Activated T-cell treated with anti-CD3 and anti-CD28 coated beads, Interleukin-2, amount 50 U/mL, for 24 hours (primary cell): ENCODE data around the gene PROB1.
"Not testable (repeated sequence)": the region's sequence is repeated elsewhere in the genome, so short reads cannot be mapped to it uniquely, and the experiment has no call there.

Source experiments
- DNase-seq: peaks from one replicate; pipeline ENCODE4 v3.0.0-alpha.2; 2020
- H3K27ac Mint-ChIP-seq: 2 replicates; pipeline ENCODE4 v1.8.0; 2020; ENCODE audit warnings: mild to moderate bottlenecking, mixed read lengths
- H3K27me3 Mint-ChIP-seq: 2 replicates; pipeline ENCODE4 v1.8.0; 2020; ENCODE audit warnings: mixed read lengths
- H3K36me3 Mint-ChIP-seq: 2 replicates; pipeline ENCODE4 v1.8.0; 2020; ENCODE audit warnings: low read depth, mixed read lengths
- H3K4me1 Mint-ChIP-seq: 2 replicates; pipeline ENCODE4 v1.8.0; 2020; ENCODE audit warnings: low read depth, mixed read lengths
- H3K4me3 Mint-ChIP-seq: 2 replicates; pipeline ENCODE4 v1.8.0; 2020; ENCODE audit warnings: mild to moderate bottlenecking, moderate library complexity, mixed read lengths
- H3K9me3 Mint-ChIP-seq: 2 replicates; pipeline ENCODE4 v1.8.0; 2020; ENCODE audit warnings: mixed read lengths

PROB1 gene

DNA sequence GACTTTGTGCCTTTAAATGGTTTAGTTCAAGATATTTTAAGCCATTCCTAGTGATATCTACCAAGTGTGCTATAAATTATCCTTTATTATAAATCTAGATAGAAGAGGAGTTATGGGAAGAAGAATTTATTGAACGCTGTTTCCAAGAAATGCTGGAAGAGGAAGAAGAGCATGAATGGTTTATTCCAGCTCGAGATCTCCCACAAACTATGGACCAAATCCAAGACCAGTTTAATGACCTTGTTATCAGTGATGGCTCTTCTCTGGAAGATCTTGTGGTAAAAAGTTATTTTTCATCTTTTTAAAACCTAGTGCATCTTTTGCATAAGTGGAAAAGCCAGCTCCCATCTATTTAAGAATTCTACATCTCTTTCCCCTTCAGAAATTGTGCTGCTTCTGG, 30.4 kb downstream of the PROB1 start:
- peak overlapping the region; percentile 53 for H3K27ac Mint-ChIP-seq
- H3K4me3 Mint-ChIP-seq = no peak overlapping the region
- peaks cover 61% of the 10 kb centered on the region for H3K36me3 Mint-ChIP-seq
- H3K27me3 Mint-ChIP-seq = no peaks in the 10 kb centered on the region
- no peak for DNase-seq
- H3K4me1 Mint-ChIP-seq = peaks cover 15% of the 10 kb centered on the region
- H3K9me3 Mint-ChIP-seq = no peaks in the 10 kb centered on the region

DNA sequence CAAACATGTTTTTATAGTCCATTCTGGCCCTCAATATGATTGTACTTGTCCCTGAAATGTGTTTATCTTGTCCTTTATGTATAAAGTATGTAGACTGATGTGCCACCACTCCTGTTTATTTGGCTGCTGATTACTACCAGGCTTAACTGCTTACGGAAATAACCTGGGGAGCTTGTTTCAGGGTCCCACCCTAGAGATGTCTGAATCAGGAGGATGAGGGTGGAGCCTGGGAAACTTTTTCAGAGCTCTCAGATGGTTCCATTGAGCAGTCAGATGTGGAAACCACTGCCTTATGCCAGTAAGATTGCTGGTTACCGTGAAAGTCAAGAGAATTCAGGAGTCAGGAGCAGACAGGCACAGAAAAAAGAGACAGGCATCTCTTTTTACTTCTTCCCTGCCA, 31.0 kb downstream of the PROB1 start:
- DNase-seq = no peak

DNA sequence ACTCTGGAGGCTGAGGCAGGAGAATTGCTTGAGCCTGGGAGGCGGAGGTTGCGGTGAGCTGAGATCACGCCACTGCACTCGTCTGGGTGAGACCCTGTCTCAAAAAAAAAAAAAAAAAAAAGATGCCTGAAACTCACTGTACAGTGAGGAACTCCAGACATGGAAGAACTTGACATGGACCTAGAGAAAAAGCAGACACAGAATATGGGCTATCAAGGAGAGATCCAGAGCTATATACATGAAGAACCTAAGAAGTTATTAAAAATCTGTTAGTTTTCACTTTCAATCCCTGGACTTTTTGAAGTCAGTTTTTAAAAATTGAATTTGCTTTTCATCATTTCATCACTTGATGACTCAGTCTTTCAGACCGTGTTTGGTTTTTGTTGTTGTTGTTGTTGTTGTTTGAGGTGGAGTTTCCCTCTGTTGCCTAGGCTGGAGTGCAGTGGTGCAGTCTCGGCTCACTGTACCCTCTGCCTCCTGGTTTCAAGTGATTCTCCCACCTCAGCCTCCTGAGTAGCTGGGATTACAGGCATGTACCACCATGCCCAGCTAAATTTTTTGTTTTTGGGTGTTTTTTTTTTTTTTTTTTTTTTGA, 33.0 kb downstream of the PROB1 start:
- H3K36me3 Mint-ChIP-seq = peaks cover 56% of the 10 kb centered on the region
- DNase-seq = no peak
- no peak overlapping the region for H3K4me3 Mint-ChIP-seq
- no peaks in the 10 kb centered on the region for H3K9me3 Mint-ChIP-seq
- peaks cover 26% of the 10 kb centered on the region for H3K4me1 Mint-ChIP-seq
- peak overlapping the region; percentile 67 for H3K27ac Mint-ChIP-seq
- H3K27me3 Mint-ChIP-seq = no peaks in the 10 kb centered on the region

More for the DNA sequence above, 31.0 kb downstream of the PROB1 start:
- H3K36me3 Mint-ChIP-seq = peaks cover 57% of the 10 kb centered on the region
- H3K4me1 Mint-ChIP-seq = peaks cover 15% of the 10 kb centered on the region
- H3K9me3 Mint-ChIP-seq = no peaks in the 10 kb centered on the region
- no peak overlapping the region for H3K4me3 Mint-ChIP-seq
- H3K27me3 Mint-ChIP-seq = no peaks in the 10 kb centered on the region
- H3K27ac Mint-ChIP-seq = peak overlapping the region; percentile 53

GRCh38 chr5:139360384-139360783, 34.5 kb downstream of the PROB1 start:
- H3K4me1 Mint-ChIP-seq = peaks cover 31% of the 10 kb centered on the region
- no peak overlapping the region for H3K4me3 Mint-ChIP-seq
- no peak overlapping the region for H3K27ac Mint-ChIP-seq
- H3K9me3 Mint-ChIP-seq = no peaks in the 10 kb centered on the region
- H3K36me3 Mint-ChIP-seq = peaks cover 41% of the 10 kb centered on the region
- DNase-seq = no peak
- H3K27me3 Mint-ChIP-seq = no peaks in the 10 kb centered on the region

DNA sequence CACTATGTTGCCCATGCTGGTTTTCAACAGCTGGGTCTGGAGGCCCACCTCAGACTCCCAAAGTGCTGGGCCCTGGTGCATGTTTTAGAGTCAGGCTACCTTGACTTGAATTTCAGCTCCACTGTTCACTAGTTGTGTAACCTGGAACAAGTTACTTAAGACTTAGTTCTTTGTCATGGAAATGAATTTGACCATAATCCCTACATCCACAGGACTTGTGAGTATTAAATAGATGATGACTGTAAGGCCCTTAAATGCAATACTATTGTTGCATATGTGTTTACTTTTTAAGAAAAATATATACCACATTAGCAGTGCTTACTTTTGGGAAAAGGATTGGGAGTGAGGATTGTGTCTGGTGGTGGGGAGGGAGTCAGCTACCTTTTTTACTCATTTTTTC, 36.8 kb downstream of the PROB1 start:
- H3K9me3 Mint-ChIP-seq = no peaks in the 10 kb centered on the region
- no peak overlapping the region for H3K27ac Mint-ChIP-seq
- H3K36me3 Mint-ChIP-seq = peaks cover 33% of the 10 kb centered on the region

DNA sequence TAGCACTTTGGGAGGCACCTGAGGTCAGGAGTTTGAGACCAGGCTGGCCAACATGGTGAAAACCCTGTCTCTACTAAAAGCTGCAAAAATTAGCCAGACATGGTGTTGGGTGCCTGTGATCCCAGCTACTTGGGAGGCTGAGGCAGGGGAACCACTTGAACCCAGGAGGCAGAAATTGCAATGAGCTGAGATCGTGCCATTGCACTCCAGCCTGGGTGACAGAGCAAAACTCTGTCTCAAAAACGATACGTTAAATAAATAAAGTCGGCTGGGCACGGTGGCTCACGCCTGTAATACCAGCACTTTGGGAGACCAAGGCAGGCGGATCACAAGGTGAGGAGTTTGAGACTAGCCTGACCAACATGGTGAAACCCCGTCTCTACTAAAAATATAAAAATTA, 39.0 kb downstream of the PROB1 start:
- not testable (repeated sequence) for DNase-seq, H3K4me3 Mint-ChIP-seq, H3K9me3 Mint-ChIP-seq, H3K27ac Mint-ChIP-seq, H3K27me3 Mint-ChIP-seq
- peaks cover 39% of the 10 kb centered on the region for H3K4me1 Mint-ChIP-seq
- H3K36me3 Mint-ChIP-seq = peaks cover 44% of the 10 kb centered on the region

More for the DNA sequence above, 36.8 kb downstream of the PROB1 start:
- H3K27me3 Mint-ChIP-seq = no peaks in the 10 kb centered on the region
- DNase-seq = no peak
- no peak overlapping the region for H3K4me3 Mint-ChIP-seq
- peaks cover 31% of the 10 kb centered on the region for H3K4me1 Mint-ChIP-seq

DNA sequence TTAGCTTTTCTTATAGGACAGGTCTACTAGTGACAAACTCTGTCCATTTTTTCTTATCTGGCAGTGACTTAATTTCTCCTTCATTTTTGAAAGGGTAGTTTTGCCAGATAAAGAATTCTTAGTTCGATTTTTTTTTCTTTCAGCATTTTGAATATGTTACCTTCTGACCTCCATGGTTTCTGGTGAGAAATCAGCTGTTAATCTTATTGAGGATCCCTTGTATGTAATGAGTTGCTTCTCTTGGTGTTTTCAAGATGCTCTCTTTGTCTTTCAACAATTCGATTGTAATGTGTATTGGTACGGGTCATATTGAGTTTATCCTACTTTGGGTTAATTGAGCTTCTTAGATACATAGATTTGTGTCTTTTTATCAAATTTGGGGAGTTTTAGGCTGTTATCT, 40.7 kb downstream of the PROB1 start:
- Mint-ChIP-seq H3K9me3 (no peaks in the 10 kb centered on the region), H3K4me3 (no peak overlapping the region), H3K4me1 (peaks cover 45% of the 10 kb centered on the region), H3K36me3 (peaks cover 39% of the 10 kb centered on the region), H3K27me3 (no peaks in the 10 kb centered on the region), H3K27ac (no peak overlapping the region)
- no peak for DNase-seq

DNA sequence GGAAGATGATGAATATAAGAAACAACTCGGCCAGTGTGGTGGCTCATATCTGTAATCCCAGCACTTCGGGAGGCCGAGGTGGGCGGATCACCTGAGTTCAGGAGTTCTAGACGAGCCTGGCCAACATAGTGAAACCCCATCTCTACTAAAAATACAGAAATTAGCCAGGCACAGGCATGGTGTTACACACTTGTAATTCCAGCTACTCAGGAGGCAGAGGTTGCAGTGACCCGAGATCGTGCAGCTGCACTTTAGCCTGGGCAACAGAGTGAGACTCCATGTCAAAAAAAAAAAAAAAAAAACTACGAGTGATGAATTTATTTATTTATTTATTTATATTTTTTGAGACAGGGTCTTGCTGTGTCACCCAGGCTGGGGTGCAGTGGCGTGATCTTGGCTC, 47.0 kb downstream of the PROB1 start:
- H3K4me1 Mint-ChIP-seq = peaks cover 63% of the 10 kb centered on the region
- H3K27ac Mint-ChIP-seq, H3K9me3 Mint-ChIP-seq, H3K4me3 Mint-ChIP-seq, DNase-seq, H3K27me3 Mint-ChIP-seq: not testable (repeated sequence)
- peaks cover 47% of the 10 kb centered on the region for H3K36me3 Mint-ChIP-seq

GRCh38 chr5:139345442-139345841, 49.5 kb downstream of the PROB1 start:
- peaks cover 49% of the 10 kb centered on the region for H3K36me3 Mint-ChIP-seq
- H3K27me3 Mint-ChIP-seq, H3K9me3 Mint-ChIP-seq, H3K4me3 Mint-ChIP-seq, DNase-seq: not testable (repeated sequence)
- peaks cover 61% of the 10 kb centered on the region for H3K4me1 Mint-ChIP-seq
- peak overlapping the region; percentile 67 for H3K27ac Mint-ChIP-seq

DNA sequence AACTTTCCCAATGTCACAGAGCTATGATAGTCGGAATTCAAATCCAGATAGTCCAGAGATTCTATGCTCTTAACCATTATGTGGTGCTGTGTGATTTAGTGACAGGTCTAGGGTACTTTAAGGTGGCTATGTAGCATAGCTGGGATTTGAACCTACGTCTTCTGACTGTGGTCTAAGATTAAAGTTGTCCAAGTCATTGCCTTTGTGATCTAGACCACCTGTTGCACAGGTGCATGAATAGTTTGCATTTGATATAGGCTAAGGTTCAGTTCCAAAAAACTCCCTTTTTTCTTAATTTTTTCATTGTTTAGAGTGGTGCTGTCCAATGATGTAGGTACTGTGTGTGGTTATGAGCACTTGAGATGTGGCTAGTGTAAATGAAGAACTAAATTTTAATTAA, 50.7 kb downstream of the PROB1 start:
- Mint-ChIP-seq H3K4me3 (peak overlapping the region; percentile 96), H3K27me3 (no peaks in the 10 kb centered on the region), H3K4me1 (peaks cover 63% of the 10 kb centered on the region), H3K27ac (no peak overlapping the region), H3K9me3 (no peaks in the 10 kb centered on the region), H3K36me3 (peaks cover 49% of the 10 kb centered on the region)
- DNase-seq = no peak

- no peaks in the 10 kb centered on the region for H3K27me3 Mint-ChIP-seq
- peak overlapping the region; percentile 99 for H3K27ac Mint-ChIP-seq
- H3K4me1 Mint-ChIP-seq = peaks cover 59% of the 10 kb centered on the region
- no peak for DNase-seq
- H3K4me3 Mint-ChIP-seq = peak overlapping the region; percentile 96
- no peaks in the 10 kb centered on the region for H3K9me3 Mint-ChIP-seq
- H3K36me3 Mint-ChIP-seq = peaks cover 46% of the 10 kb centered on the region
Measured at GRCh38 chr5:139343476-139343875, 51.4 kb downstream of the PROB1 start.

DNA sequence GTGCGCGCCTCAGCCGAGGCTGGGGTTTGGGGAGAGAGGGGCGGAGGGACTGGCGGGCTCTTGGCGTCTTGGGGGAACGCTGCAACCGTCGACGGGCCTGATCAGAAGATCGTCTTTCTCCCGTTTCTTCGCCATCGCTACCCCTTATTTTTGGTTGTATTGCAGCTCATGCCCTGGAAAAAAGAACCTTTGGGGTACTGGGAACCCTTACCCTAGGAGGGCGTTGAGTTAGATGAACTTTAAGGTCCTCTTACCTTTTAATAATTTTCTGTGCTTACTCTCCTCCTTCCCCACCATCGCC, 52.5 kb downstream of the PROB1 start:
- Mint-ChIP-seq H3K9me3 (no peaks in the 10 kb centered on the region), H3K4me3 (peak overlapping the region; percentile 96), H3K27ac (peak overlapping the region; percentile 99), H3K27me3 (no peaks in the 10 kb centered on the region), H3K36me3 (peaks cover 44% of the 10 kb centered on the region), H3K4me1 (peaks cover 55% of the 10 kb centered on the region)
- no peak for DNase-seq

GRCh38 chr5:139341689-139342422, 53.0 kb downstream of the PROB1 start, which contains the start of gene PAIP2:
PAIP2 (plus strand) TSS chr5:139341854; CDS start chr5:139363785, 21,931 bp downstream.
- H3K9me3 Mint-ChIP-seq = no peaks in the 10 kb centered on the region
- peak within 1 kb of the TSS; percentile 96 for H3K4me3 Mint-ChIP-seq
- H3K36me3 Mint-ChIP-seq = peaks cover 39% of the 10 kb centered on the region
- H3K4me1 Mint-ChIP-seq = peaks cover 53% of the 10 kb centered on the region
- peak; percentile 97 for DNase-seq
- H3K27me3 Mint-ChIP-seq = no peaks in the 10 kb centered on the region
- peak within 1 kb of the TSS; percentile 99 for H3K27ac Mint-ChIP-seq

- Mint-ChIP-seq H3K4me1 (peaks cover 53% of the 10 kb centered on the region), H3K27ac (peak overlapping the region; percentile 99), H3K9me3 (no peaks in the 10 kb centered on the region), H3K36me3 (peaks cover 36% of the 10 kb centered on the region), H3K27me3 (no peaks in the 10 kb centered on the region), H3K4me3 (peak overlapping the region; percentile 96)
- DNase-seq = no peak
Measured at GRCh38 chr5:139341187-139341688, 53.7 kb downstream of the PROB1 start.
